Upper lobe of left lung (tissue), 4 donors: ENCODE measurements around the gene LAMP1.

Source experiments
- CTCF ChIP-seq, 6 experiments: fragments of 450-650 bp in 4 of 6; fragments of 200-600 bp in 2 of 6; sonication (generic) in 2 of 6; IDR thresholded peaks; one replicate each; pipeline ENCODE4 v1.5.1; 2016 to 2019; ENCODE audit warnings: antibody characterized with exemption in 6 of 6
- EP300 ChIP-seq, 4 donors: sonication (generic); formaldehyde crosslinking; IDR thresholded peaks; one replicate each; pipeline ENCODE4 v1.5.1; 2017; ENCODE audit warnings: antibody characterized with exemption in 4 of 4, control low read depth in 2 of 4
- POLR2A ChIP-seq, 4 donors: fragments of 450-650 bp; IDR thresholded peaks; one replicate each; pipeline ENCODE4 v1.5.1; 2016 to 2017; ENCODE audit warnings: antibody characterized with exemption in 4 of 4, mild to moderate bottlenecking in 2 of 4

- TF ChIP-seq CTCF (IDR thresholded peaks at IDR 0.05): no peak
- no peak for TF ChIP-seq POLR2A (IDR thresholded peaks at IDR 0.05)
- no peak for TF ChIP-seq EP300 (IDR thresholded peaks at IDR 0.05)
Measured at GRCh38 chr13:113361406-113361805, 64.4 kb downstream of the LAMP1 start.
